Activated CD8-positive, alpha-beta memory T cell treated with anti-CD3 and anti-CD28 coated beads for 48 hours (primary cell): ENCODE measurements around the gene SCTR.
A peak's percentile ranks its signal among the peaks of the same experiment; 100 is the strongest.

Experiments
- DNase-seq, 3 experiments: peaks; one replicate each; pipeline ENCODE4 v3.0.0-alpha.2; 2020; ENCODE audit warnings: low read depth in 2 of 3, low spot score in 2 of 3

The SCTR gene

DNA sequence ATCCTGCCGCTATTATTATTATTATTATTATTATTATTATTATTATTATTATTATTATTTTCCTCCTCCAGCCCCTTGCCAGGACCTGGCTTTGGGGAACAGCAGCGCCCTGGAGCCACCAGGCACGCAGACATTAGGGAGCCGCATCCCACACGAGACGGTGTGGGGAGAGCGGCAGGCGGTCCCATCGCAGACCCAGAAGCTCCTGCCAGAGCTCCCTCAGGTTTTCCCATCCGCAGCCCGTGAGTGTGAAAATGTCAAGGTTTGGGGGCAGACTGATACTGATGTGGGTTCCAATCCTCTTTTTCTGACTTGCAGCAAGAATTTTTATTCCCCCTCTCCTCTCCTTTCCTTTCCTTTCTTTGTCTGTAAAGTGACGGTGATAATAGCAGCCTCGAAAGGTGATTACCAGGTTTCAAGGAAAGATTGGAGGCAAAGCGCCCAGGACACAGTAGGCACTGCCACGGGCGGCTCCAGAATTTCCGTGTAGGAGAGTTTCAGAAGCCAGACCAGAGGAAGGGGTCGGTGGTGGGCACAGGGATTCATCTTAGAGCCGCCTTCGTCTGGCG lies 816 bp downstream of the SCTR start:
- no peak for DNase-seq

DNA sequence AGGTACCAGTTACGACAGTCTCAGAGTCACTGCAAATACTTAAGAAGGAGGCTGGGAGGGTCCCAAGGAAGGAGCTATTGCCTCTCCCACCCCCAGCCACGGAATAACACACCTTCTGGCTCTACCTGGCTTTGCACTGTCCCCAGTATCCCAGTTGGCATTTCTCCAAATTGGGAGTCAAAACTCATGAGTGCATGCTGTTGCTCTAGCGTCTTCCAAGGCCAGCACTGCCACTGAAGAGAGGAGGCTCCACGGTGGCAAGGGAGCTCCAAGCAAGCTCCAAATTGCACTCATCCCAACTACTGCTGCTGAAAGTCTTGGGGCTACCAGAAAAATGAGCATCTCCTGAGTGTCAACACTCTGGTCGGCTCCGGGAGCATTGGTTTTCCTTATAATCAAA lies 1.6 kb downstream of the SCTR start:
- DNase-seq: no peak

DNA sequence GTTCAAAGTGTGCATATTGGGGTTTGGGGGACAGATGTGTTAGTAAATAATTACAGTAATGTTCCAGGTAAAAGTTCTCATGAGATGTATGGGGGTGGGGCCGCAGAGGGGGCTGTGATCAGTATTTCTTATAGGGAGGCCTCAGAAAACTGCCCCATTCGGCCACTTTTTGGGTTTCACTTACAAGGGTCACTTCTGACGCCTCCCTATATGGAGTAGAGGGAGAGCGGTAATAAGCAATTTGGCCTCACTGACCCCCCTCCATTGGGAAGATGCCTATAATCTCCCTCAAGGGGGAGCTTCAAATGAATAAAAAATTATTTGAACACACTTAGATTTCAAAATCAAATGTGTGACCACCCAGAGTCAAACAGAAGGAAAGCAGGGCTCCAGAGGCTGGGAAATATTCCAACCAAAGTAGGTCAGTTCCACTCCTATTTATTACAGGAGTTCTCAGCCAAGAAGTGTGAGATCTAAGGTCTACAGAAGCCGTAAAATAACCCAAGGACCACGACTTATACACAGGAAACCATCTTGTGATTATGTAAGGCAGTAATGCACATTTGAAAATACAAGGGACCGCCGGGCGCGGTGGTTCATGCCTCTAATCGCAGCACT lies 2.7 kb downstream of the SCTR start:
- no peak for DNase-seq

DNA sequence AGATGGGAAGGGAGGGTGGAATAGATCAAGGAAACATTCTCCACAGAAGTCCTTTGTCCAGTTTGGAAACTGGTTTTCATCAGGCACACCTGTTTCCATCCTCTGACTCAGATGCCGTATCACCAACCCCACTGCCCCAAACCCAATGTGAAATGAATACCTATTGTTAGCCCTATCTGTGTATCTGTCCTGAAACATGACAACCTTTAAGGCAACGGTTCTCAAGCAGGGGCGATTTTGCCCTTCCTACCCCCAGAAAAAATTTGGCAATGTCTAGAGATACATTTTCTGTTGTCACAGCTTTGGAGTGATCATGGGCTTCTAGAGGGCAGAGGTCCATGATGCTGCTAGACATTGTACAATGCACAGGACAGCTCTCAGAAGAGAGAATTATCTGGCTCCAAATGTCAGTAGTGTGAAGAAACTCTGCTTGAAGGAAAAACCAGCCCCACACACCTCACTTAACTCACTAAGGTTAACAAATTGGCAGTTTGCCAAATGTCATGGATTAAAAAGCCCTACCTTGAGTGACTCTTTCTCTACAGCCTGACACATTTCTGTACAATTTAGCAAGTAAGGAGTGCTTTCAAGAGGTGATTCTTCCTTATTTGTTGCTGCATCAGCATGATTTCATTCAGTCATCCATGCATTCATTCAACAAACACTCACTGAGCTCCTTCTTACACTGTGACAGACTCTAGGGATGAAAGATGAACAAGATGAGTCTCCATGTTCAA lies 3.4 kb downstream of the SCTR start:
- no peak for DNase-seq

DNA sequence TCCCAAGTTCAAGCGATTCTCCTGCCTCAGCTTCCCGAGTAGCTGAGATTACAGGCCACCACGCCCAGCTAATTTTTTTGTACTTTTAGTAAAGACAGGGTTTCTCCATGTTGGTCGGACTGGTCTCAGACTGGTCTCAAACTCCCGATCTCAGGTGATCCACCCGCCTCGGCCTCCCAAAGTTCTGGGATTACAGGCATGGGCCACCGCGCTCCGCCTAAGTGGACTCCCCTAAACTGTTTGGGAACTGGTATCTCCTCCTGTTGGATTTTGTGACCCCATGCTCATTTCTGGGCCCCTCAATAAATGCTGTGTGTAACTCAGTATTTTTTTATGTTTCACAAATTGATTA lies 5.2 kb downstream of the SCTR start:
- no peak for DNase-seq

DNA sequence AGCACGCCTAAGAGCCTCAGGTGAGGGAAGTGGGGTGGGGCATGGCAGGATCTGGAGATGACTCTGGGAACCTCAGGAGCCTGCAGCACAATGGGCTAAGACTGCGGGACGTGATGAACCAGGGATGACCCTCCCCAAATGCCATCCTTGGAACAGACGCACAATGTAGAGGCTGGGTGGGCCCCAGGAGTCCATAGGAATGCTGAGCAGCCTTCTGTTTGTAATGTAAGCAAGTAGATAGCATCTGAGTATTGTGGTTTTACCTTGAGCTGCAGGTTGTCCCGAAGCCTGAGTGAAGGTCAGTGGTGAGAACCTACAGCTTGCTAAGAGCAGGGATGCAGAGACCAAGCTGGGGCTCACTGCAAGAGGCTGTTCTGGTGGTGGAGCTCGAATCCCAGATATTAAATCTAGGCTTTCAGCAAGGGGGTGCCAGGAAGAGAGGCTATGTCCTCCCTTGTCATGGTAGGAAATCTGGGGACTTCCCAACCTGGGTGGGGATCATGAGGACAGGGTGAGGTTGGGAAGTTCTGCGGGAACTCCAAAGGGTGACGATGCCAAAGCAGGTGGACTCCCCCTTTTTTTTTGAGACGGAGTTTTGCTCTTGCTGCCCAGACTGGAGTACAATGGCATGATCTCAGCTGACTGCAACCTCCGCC lies 5.8 kb downstream of the SCTR start:
- DNase-seq: no peak

DNA sequence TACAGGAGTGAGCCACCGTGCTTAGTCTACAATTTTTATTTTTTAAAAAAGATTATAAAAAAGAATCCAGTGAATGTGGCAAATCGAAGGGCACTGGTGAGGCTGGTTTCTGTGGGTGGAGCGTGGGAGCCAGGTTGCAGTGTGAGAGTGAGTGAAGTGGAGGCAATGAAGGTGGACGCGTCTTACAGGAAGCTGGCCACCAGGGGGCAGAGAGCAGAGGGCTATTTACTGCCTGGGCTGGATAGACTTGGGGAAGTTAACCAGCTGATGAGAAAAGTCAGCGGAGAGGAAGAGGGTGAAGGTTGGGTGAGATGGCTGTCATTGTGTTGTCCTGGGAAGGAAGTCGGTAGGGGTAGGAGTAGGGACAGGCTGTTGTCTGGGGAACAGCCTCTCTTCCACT lies 6.8 kb downstream of the SCTR start:
- DNase-seq: peak in 2 of 3 experiments; percentile 4 to 5

DNA sequence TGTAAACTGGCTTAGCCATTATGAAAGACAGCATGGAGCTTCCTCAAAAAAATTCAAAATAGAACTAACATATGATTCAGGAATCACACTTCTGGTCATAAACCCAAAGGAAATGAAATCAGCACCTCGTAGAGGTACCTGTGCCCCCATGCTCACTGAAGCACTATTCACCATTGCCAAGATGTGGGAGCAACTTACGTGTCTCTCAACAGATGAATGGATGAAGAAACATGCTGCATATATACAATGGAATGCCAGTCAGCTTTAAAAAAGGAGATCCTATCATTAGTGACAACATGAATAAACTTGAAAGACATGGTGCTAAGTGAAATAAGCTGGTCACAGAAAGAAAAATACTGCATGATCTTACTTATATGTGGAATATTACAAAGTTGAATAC lies 8.2 kb downstream of the SCTR start:
- DNase-seq: no peak

DNA sequence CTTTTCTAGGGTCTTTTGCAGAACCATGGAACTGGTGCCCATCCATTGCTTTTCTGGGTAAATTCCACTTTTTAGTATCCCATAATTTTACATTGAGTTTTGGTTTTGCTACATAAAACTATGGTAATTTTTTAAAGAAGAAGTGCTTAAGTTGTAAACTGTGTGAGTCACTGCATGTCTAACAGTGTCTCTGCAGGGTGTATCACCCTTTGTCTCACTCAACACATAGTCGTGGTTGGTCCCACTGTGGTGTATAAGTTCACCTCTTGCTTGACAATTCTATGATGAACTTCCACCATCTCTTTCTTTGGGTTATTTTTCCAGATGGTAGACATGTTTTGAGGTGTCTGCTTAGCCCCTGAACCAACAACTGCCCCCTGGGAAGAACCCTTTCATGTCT lies 10.5 kb downstream of the SCTR start:
- DNase-seq: no peak

DNA sequence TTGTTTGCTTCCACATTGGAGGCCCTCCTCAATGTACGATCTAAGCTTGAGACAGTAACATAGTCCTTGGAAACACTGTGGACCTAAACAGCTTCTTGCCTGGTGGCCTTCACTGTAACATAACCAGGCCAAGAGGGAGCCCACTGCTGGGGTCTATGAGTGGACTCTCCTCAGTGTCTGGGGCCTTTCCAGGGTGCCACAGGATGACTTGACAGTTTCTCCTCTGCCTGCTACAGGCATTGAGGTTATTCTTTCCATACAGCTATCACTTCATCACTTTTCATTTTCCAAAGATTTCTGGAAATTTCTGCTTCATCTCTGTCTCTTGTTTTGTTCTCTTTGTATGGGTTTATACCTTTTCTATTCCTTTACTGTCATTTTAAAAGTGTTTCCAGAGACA lies 11.3 kb downstream of the SCTR start:
- DNase-seq: no peak

DNA sequence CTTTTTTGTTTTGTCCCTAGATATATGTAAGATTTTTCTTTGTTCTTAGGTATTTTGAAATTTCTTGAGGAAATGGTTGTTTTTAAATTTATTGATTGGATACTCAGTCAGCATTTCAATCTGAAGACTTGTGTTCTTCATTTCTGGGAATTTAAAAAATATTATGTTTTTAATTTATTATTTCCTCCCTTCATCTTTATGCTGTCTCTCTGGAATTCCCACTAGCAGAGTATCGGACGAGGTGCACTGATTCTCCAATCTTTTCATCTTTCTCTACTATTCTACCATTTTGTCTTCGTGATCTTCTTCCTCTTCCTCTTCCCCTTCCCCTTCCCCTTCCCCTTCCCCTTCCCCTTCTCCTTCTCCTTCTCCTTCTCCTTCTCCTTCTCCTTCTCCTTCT lies 12.3 kb downstream of the SCTR start:
- no peak for DNase-seq

DNA sequence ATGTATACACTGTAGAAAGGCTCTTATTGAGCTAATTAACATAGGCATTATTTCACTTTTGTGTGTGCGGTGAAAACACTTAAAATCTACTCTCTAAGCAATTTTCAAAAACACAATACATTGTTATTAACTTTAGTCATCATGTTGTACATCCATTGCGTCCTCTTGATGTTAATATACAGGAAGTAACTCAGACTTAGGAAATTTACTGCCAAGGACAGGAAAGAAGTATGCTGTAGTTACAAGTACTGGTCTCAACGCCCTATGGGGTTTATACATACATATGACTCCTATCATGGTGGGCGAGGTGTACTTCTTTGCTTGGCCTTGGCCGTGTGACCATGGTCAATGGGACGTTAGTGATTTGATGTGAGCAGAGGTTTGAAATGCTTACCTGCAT lies 15.5 kb downstream of the SCTR start:
- DNase-seq: no peak

DNA sequence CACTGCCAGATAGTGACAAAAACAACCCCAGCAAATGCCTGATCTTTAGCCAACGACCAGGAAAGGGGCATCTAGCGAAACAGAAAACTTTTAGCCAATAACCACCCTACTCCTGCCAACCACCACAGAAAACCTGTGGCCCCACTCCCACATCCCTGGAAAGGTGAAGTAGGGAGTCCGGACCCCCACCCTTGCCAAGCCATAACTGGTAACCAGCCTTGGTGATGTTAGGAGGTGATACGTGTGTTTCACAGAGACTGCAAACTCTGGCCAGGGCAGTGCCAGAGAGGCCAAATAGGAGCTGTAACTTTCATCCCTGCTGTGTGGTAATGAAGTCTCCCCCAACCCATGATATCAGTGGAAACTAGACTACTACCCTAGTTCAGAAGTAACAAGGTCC lies 27.6 kb downstream of the SCTR start:
- DNase-seq: no peak

DNA sequence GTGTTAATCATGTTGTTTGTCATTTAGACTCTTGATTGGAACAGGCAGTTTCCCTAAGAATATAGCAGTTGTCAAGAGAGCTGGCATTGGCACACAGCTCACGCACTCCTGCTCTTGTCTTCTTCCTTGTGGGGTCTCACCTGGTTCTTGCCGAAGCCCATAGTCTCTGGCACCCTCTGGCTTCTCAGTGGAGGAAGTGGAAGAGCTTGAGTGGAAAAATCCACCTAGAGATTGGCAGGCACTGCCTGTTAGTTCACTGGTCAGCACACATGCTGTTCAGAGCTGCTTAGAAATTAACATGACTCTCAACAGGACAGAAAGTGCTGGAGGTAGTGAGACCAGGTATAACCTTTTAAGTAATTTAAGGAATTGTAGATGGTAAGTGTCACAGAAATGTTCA lies 28.3 kb downstream of the SCTR start:
- no peak for DNase-seq

DNA sequence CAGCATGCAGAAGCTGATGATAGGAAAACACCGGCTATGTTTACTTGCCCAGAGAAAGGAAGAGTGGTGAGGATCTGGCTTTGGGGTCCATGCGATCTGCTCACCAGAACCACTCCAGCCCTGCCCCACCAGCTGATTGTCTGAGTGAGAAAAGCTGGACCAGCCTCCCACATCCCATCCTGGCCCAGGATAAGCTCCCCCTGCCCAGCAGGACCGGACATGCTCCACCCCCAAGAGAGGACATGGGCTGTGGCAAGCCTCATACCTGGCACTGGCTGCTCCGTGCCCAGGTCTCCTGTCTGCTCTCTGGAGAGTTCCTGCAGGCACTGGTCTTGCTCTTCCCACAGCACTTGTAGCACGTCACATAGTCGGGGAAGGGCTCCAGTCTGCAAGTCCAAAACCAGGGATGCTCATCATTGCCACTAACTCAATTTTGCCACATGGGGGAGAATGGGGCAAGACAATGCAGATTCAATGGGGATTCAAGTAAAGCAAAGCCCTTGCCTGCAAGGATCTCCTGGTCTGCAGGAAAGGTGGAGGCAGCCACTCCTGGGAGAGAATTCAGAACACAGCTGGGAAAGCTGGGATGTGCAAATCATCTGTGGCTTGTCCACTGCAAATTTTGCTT lies 30.0 kb downstream of the SCTR start:
- no peak for DNase-seq

DNA sequence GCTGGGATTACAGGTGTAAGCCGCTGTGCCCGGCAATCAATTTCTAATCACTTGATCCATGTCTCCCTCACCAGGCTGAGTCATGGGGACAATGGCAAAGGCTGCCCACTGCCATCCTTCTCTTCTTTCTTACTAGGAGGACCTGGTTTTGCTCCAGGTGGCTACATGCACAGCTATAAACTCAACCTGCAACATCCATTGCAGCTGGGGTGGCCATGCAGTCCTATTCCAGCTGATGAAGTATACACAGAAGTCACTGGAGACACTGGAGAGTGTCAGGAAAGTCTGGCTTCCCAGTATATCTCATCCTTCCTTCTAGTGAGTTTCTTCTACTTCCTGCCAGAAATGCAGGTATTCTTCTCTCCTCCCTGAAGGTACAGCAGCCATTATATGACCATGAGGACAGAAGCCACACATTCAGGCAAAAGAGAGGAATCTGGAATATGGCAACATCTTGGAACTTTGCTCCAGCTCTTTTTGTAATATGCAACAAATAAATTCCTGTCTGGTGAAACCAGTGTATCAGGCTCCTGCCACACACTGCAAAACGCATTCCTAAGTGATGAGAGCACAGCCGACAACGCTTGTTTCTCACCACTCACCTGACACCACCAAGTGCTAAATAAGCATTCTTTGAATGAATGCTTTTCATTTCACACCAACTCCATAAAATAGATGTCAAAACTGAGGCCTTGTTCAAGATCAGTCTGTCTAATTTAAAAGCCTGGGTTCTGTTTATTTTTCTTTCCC lies 32.3 kb downstream of the SCTR start:
- DNase-seq: no peak

DNA sequence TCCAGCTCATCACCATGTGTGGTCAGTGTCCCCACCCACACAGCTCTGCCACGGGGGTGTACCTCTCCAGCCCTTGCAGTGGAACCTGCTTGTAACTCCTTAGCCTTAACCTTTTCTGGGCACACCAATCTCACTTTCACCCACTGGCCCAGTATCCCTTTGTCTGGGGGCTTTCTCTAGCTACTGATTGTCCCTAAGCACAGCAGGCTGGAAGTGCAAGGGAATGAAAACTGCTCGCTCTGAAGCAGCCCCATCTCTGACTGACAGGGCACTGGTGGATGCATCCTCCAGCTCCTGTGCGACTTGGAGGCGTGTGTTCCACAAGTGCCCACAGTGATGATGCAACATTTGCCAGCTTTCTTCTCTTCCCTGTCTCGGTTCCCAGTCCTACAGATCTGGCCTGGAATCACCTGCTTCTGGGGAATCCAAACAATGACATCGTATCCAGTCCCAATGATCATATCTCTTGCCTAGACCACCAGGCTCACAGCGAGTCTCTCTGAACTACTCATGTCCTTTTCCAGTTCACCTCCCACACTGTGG lies 33.6 kb downstream of the SCTR start:
- DNase-seq: no peak

DNA sequence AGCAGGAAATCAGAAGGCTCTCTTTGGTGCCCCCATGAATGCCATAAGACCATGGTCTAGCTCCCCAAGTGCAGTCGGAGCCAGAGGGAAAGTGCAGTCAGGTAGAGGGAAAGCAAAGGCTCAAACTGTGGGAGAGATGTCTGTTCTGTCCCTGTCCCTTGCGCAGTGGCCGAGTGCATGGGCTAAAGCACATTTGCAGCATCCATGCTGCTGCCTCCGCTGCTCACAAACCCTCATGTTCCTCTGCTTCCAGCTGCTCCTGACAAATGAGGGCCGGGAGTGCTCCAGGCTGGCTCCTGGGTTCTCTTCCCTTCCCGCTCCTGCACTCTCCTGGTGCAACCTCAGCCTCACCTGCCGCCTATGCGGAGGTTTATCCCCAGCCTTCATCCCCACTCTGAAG lies 34.2 kb downstream of the SCTR start:
- no peak for DNase-seq

DNA sequence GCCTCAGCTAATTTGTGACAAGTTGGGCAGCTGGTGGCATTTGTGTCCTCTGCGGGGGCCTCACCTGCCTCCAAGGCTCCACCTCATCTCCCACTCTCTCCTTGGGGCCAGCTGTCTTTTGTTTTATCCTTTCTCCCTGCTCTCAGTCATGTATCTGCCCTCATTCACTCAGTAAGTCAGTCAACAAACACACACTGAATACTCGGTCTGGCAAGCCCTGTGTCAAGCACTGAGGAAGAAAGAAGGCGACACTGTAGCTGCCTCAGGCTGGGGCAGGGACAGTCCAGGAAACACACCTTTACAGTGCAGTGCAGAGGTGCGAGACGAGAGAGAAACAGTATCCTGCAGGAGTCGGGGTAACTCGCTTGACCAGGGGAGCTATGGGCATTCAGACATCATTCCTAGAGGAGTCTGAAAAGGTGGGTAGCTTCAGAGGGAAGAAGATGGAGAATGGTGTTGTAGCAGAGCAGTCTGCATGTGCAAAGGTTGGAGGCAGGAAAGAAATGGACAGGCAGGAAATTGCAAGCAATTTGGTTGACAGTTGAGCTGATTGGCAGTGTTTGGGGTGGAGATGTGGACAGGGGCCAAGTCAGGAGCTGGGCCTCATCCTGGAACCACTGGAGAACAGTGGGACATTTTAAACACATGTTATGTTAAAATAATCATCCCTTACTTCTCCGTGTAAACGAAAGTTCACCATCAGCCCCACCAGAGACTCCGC lies 34.9 kb downstream of the SCTR start:
- no peak for DNase-seq
